ENCODE results near the gene ANKS1B.

DNA sequence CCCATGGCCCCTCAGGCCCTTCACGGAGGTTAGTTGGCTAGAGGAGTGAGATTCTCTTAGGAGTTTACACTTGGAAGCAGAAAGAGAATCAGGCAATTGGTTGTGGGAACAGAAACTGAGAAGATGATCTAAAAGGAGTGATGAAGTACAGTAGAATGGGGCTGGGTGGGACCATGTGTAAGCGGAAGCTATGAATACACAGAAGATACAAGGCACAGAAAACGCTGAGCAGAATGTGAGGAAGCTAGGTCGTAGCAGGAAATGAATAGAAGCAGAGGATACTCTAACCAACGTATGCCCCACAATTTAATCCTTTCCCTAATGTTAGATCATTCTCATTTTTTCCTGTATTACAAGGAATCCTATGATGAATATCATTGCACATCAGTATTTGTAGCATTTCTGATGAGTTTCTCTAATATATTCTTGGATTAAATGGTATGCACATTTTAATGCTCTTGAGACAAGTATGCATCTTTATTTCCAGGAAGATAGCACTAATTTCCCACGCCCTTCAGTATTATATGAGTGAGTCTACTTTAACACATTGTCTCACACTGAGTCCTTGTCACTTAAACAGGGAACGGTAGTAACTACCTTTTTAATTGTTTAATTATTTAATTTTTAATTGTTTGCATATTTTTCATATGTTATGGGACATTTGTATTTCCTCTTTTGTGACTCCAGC, 1066.4 kb downstream of the ANKS1B start:
- no peak for TF ChIP-seq POLR2A (IDR thresholded peaks at IDR 0.05; ENCODE audit: low read length)
- no peak for TF ChIP-seq GATA1 (IDR thresholded peaks at IDR 0.05; ENCODE audit: low read depth, low read length)

Data from erythroblast (primary cell).